SU-DHL-6 (cell line): ENCODE measurements around the gene KRTAP5-3.

ENCODE experiments used
- H2AFZ ChIP-seq: fragments of 200-600 bp; sonication (generic); 2 replicates; pipeline ENCODE4 v1.6.1; 2014; ENCODE audit warnings: low read depth, mild to moderate bottlenecking, moderate library complexity, mixed read lengths, antibody characterized with exemption, low read length; ENCODE audit not compliant: severe bottlenecking
- H3F3A ChIP-seq: fragments of 200-600 bp; shearing (Covaris generic); 2 replicates; pipeline ENCODE4 v1.6.0; 2016; ENCODE audit warnings: antibody characterized with exemption, mild to moderate bottlenecking; ENCODE audit not compliant: insufficient read depth
- H3K27ac ChIP-seq: fragments of 200-600 bp; sonication (generic); 2 replicates; pipeline ENCODE4 v1.5.1; 2016; ENCODE audit warnings: low read depth, mild to moderate bottlenecking, low read length, moderate library complexity, mixed read lengths
- H3K27me3 ChIP-seq: fragments of 200-600 bp; sonication (generic), shearing (Covaris generic); 2 replicates; pipeline ENCODE4 v1.6.0; 2014; ENCODE audit warnings: mild to moderate bottlenecking, low read length
- H3K36me3 ChIP-seq: fragments of 200-600 bp; sonication (generic); 2 replicates; pipeline ENCODE4 v1.6.1; 2014; ENCODE audit warnings: mild to moderate bottlenecking, low read length, mixed read lengths
- H3K4me2 ChIP-seq: fragments of 300-600, 200-600 bp; shearing (Covaris generic), sonication (generic); 2 replicates; pipeline ENCODE4 v1.6.0; 2014; ENCODE audit warnings: low read length, low read depth, mild to moderate bottlenecking; ENCODE audit not compliant: poor library complexity, severe bottlenecking
- H3K4me3 ChIP-seq: fragments of 200-600 bp; sonication (generic); 2 replicates; pipeline ENCODE4 v1.5.1; 2014; ENCODE audit warnings: antibody characterized with exemption, low read length, mild to moderate bottlenecking, mixed read lengths; ENCODE audit not compliant: insufficient read depth, poor library complexity, severe bottlenecking
- H3K79me2 ChIP-seq: fragments of 200-600 bp; sonication (generic); 2 replicates; pipeline ENCODE4 v1.6.1; 2014; ENCODE audit warnings: mild to moderate bottlenecking, low read length, moderate library complexity; ENCODE audit not compliant: insufficient read depth
- H3K9ac ChIP-seq: fragments of 200-600 bp; sonication (generic); 2 replicates; pipeline ENCODE4 v1.7.0; 2014; ENCODE audit warnings: mild to moderate bottlenecking, low read length
- H3K9me2 ChIP-seq: fragments of 200-600 bp; sonication (generic); replicated peaks from 2 replicates; pipeline ENCODE4 v1.6.1; 2014; ENCODE audit warnings: low read length; ENCODE audit not compliant: insufficient read depth
- H3K9me3 ChIP-seq: fragments of 200-600 bp; sonication (generic); 2 replicates; pipeline ENCODE4 v1.6.1; 2014; ENCODE audit warnings: low read length, mixed read lengths; ENCODE audit not compliant: insufficient read depth
- H4K20me1 ChIP-seq: fragments of 200-600 bp; sonication (generic); 2 replicates; pipeline ENCODE4 v1.6.1; 2014; ENCODE audit warnings: low read depth, mild to moderate bottlenecking, antibody characterized with exemption, low read length, moderate library complexity, mixed read lengths
- CTCF ChIP-seq: fragments of 200-600 bp; sonication (generic); IDR thresholded peaks from one replicate; pipeline ENCODE4 v1.5.1; 2017; ENCODE audit warnings: antibody characterized with exemption, mild to moderate bottlenecking, low read length, moderate library complexity; ENCODE audit not compliant: insufficient read depth, poor library complexity, severe bottlenecking
- EZH2phosphoT487 ChIP-seq: fragments of 200-600 bp; sonication (generic), shearing (Covaris generic); conservative IDR thresholded peaks from 2 replicates; pipeline ENCODE4 v1.6.1; 2018; ENCODE audit warnings: mild to moderate bottlenecking, antibody characterized with exemption, low read length, moderate library complexity, mixed read lengths

Gene KRTAP5-3

GRCh38 chr11:1557904-1558774, 50.1 kb downstream of the KRTAP5-3 start:
- no peaks in the 10 kb centered on the region for H4K20me1 ChIP-seq
- no peak overlapping the region for H3K4me3 ChIP-seq
- no peaks in the 10 kb centered on the region for H3K36me3 ChIP-seq
- H3K27me3 ChIP-seq, result no peaks in the 10 kb centered on the region; the same call in 1 of the 2 replicates
- no peak for TF ChIP-seq CTCF
- no peak for TF ChIP-seq EZH2phosphoT487
- no peaks in the 10 kb centered on the region for H3K79me2 ChIP-seq
- no peak overlapping the region for H2AFZ ChIP-seq
- H3K4me2 ChIP-seq, result no peak overlapping the region
- H3F3A ChIP-seq, result no peaks in the 10 kb centered on the region
- no peak overlapping the region for H3K9ac ChIP-seq
- H3K27ac ChIP-seq, result no peak overlapping the region
- no peaks in the 10 kb centered on the region for H3K9me3 ChIP-seq
- no peaks in the 10 kb centered on the region for H3K9me2 ChIP-seq
